ENCODE results near the gene PRKCSH. TPM values are rescaled to one million over a fixed set of nuclear protein-coding genes. Genes with fewer than 3 reads are reported as not detected.
A peak's percentile ranks its signal among the peaks of the same experiment; 100 is the strongest.

Gene PRKCSH
- total RNA-seq, 2 donors from 2014 or later: 454 to 459 TPM

- H3K9ac ChIP-seq (ENCODE audit: extremely low read depth, low read length, poor library complexity, severe bottlenecking): no peak overlapping the region
- Mint-ChIP-seq H3K27me3 (ENCODE audit: insufficient read depth) (no peaks in the 10 kb centered on the region), H3K9me3 (no peaks in the 10 kb centered on the region), H3K4me3 (no peak overlapping the region), H3K27ac (no peak overlapping the region), H3K4me1 (peaks cover under 1% of the 10 kb centered on the region), H3K36me3 (ENCODE audit: low read depth) (peaks cover 26% of the 10 kb centered on the region)
- 94 to 95% methylated on average over 18 to 22 of the region's 22 CpGs for WGBS, 2 experiments (ENCODE audit: insufficient coverage in 1 of 2, insufficient read length in 1 of 2)
- DNase-seq: no peak
- no peaks in the 10 kb centered on the region for H3K36me3 ChIP-seq (ENCODE audit: control insufficient read depth, insufficient read depth, low read length)
- H3K27ac ChIP-seq (ENCODE audit: low read depth, low read length): no peak overlapping the region
- H3K4me3 ChIP-seq (ENCODE audit: low read length): no peak overlapping the region
- no peaks in the 10 kb centered on the region for H3K27me3 ChIP-seq (ENCODE audit: control insufficient read depth, insufficient read depth, low read length, poor library complexity, severe bottlenecking)
- H3K9me3 ChIP-seq (ENCODE audit: control insufficient read depth, low read length): no peaks in the 10 kb centered on the region
- no peak for TF ChIP-seq CTCF (conservative IDR thresholded peaks at IDR 0.05)
- H3K4me1 ChIP-seq (ENCODE audit: control insufficient read depth, insufficient read depth, low read length): no peaks in the 10 kb centered on the region
These were observed 60.5 kb downstream of the PRKCSH start for GRCh38 chr19:11495885-11496284.

GRCh38 chr19:11496391-11497163, 61.1 kb downstream of the PRKCSH start:
- H3K27me3 ChIP-seq (ENCODE audit: control insufficient read depth, insufficient read depth, low read length, poor library complexity, severe bottlenecking): no peaks in the 10 kb centered on the region
- 71 to 79% methylated on average over 12 to 17 of the region's 17 CpGs for WGBS, 2 experiments (ENCODE audit: insufficient coverage in 1 of 2, insufficient read length in 1 of 2)
- peak; percentile 92 for TF ChIP-seq CTCF (conservative IDR thresholded peaks at IDR 0.05)
- Mint-ChIP-seq H3K27me3 (ENCODE audit: insufficient read depth) (no peaks in the 10 kb centered on the region), H3K36me3 (ENCODE audit: low read depth) (peaks cover 26% of the 10 kb centered on the region), H3K4me3 (no peak overlapping the region), H3K9me3 (no peaks in the 10 kb centered on the region), H3K27ac (peak overlapping the region; percentile 77), H3K4me1 (no peaks in the 10 kb centered on the region)
- DNase-seq: peak; percentile 96
- no peak overlapping the region for H3K27ac ChIP-seq (ENCODE audit: low read depth, low read length)
- H3K9me3 ChIP-seq (ENCODE audit: control insufficient read depth, low read length): no peaks in the 10 kb centered on the region
- H3K4me3 ChIP-seq (ENCODE audit: low read length): no peak overlapping the region
- no peaks in the 10 kb centered on the region for H3K36me3 ChIP-seq (ENCODE audit: control insufficient read depth, insufficient read depth, low read length)
- H3K9ac ChIP-seq (ENCODE audit: extremely low read depth, low read length, poor library complexity, severe bottlenecking): no peak overlapping the region
- no peaks in the 10 kb centered on the region for H3K4me1 ChIP-seq (ENCODE audit: control insufficient read depth, insufficient read depth, low read length)

DNA sequence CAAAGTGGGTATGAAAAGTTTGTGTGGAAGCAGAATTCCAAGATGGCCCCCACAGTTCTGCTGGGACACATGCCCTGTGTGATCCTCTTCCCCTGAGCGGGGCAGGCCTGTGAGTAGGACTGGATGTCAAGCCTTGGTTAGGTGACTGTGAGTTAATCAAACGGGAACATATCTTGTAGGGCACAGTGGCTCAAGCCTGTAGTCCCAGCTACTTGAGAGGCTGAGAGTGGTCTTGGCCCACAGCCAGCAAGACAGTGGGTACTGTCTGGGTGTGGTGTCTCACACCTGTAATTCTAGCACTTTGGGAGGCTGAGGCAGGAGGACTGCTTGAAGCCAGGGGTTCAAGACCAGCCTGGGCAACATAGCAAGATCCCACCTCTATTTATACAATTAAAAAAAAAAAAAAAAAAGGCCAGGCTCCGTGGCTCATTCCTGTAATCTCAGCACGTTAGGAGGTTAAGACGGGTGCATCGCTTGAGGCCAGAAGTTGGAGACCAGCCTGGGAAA, 63.8 kb downstream of the PRKCSH start:
- WGBS, 2 experiments (ENCODE audit: insufficient coverage in 1 of 2, insufficient read length in 1 of 2): 92 to 95% methylated on average over 4 to 6 of the region's 6 CpGs
- Mint-ChIP-seq H3K36me3 (ENCODE audit: low read depth) (peaks cover 26% of the 10 kb centered on the region), H3K27me3 (ENCODE audit: insufficient read depth) (no peaks in the 10 kb centered on the region), H3K4me1 (peaks cover under 1% of the 10 kb centered on the region), H3K27ac (no peak overlapping the region), H3K9me3 (no peaks in the 10 kb centered on the region), H3K4me3 (no peak overlapping the region)
- H3K36me3 ChIP-seq (ENCODE audit: control insufficient read depth, insufficient read depth, low read length): no peaks in the 10 kb centered on the region
- DNase-seq: no peak
- H3K9ac ChIP-seq (ENCODE audit: extremely low read depth, low read length, poor library complexity, severe bottlenecking): no peak overlapping the region
- no peak overlapping the region for H3K4me3 ChIP-seq (ENCODE audit: low read length)
- no peaks in the 10 kb centered on the region for H3K4me1 ChIP-seq (ENCODE audit: control insufficient read depth, insufficient read depth, low read length)
- H3K27me3 ChIP-seq (ENCODE audit: control insufficient read depth, insufficient read depth, low read length, poor library complexity, severe bottlenecking): no peaks in the 10 kb centered on the region
- H3K9me3 ChIP-seq (ENCODE audit: control insufficient read depth, low read length): no peaks in the 10 kb centered on the region
- no peak overlapping the region for H3K27ac ChIP-seq (ENCODE audit: low read depth, low read length)
- TF ChIP-seq CTCF (conservative IDR thresholded peaks at IDR 0.05): no peak
